ENCODE data around the gene NOX5.

Gene NOX5

DNA sequence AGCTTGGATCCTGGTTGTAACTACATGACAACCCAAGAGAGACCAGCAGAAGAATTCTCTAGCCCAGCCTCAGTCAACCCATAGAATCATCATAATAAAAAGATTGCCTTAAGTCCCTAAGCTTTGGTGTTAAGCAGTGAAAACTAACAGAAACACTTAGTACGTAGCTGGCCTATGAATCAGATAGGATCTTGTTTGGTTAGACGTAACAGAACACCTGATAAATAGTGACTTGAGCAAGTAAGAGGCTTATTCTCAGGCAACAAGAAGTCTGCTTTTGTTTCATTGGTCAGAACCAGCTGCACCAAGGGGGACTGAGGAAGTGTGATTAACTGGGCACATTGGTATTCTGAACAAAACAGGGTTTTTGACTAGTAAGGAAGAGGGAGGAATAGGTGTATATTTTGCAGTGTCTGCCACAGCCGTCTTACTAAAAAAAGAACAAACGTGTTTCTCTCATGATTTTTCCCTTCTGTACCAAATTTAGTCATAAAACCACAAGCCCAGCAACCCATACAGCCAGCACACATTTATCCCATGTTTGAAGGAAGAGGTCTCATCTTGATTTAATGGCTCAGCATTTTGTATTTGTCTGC is 92.6 kb downstream of the NOX5 start:
- DNase-seq = no peak

Measured in inflammatory macrophage treated with lipopolysaccharide for 1 hour (primary cell).